Lung (tissue), 12 donors: ENCODE results near the gene CRKL. TPM values are rescaled to one million over a fixed set of nuclear protein-coding genes. Genes with fewer than 3 reads are reported as not detected.

ENCODE experiments used
- ATAC-seq: fragments of 200-7000 bp; cut with Tn5 transposase; one replicate; pipeline ENCODE4 v1.9.1; 2020; ENCODE audit warnings: moderate number of reproducible peaks; ENCODE audit not compliant: insufficient read depth, low FRiP score
- DNase-seq, 3 donors: peaks; one replicate each; pipeline ENCODE4 v3.0.0-alpha.2; 2013 to 2017
- H3K27ac ChIP-seq, 2 donors: one replicate each; pipeline ENCODE4 v1.5.1; 2013; ENCODE audit warnings: mild to moderate bottlenecking in 2 of 2, moderate library complexity in 2 of 2, control low read depth in 1 of 2, inconsistent platforms in 1 of 2, low read depth in 1 of 2, low read length in 1 of 2
- H3K27me3 ChIP-seq, 3 donors: one replicate each; pipeline ENCODE4 v1.5.1; 2013; ENCODE audit warnings: low read length in 2 of 3; ENCODE audit not compliant: control insufficient read depth in 3 of 3, insufficient read depth in 3 of 3
- H3K36me3 ChIP-seq, 4 donors: one replicate each; pipeline ENCODE4 v1.5.1; 2013; ENCODE audit warnings: low read length in 4 of 4, mild to moderate bottlenecking in 1 of 4, moderate library complexity in 1 of 4; ENCODE audit not compliant: control insufficient read depth in 4 of 4, insufficient read depth in 4 of 4
- H3K4me1 ChIP-seq, 5 donors: one replicate each; pipeline ENCODE4 v1.5.1; 2013; ENCODE audit warnings: low read length in 5 of 5, mild to moderate bottlenecking in 2 of 5, moderate library complexity in 1 of 5; ENCODE audit not compliant: control insufficient read depth in 5 of 5, insufficient read depth in 5 of 5
- H3K4me3 ChIP-seq: one replicate; pipeline ENCODE4 v1.5.1; 2013; ENCODE audit warnings: mild to moderate bottlenecking, control low read depth, moderate library complexity
- H3K9ac ChIP-seq, 2 donors: one replicate each; pipeline ENCODE4 v1.5.1; 2013; ENCODE audit warnings: low read length in 2 of 2, control low read depth in 1 of 2; ENCODE audit not compliant: insufficient read depth in 1 of 2
- H3K9me3 ChIP-seq, 4 donors: one replicate each; pipeline ENCODE4 v1.5.1; 2013; ENCODE audit warnings: low read length in 3 of 4, mild to moderate bottlenecking in 1 of 4, moderate library complexity in 1 of 4; ENCODE audit not compliant: control insufficient read depth in 4 of 4, insufficient read depth in 3 of 4
- CTCF ChIP-seq: IDR thresholded peaks from 2 replicates; pipeline ENCODE4 v1.5.1; 2012; ENCODE audit warnings: mild to moderate bottlenecking; ENCODE audit errors: control extremely low read depth, extremely low read depth
- WGBS, 2 donors: extraction: QIAGEN DNeasy Blood & Tissue Kit; methylation state at CpG; one replicate each; pipeline ENCODE4 v1.1.7; 2013; 5-methylcytosine and 5-hydroxymethylcytosine counted together
- polyA plus RNA-seq, 2 donors: library from polyadenylated mRNA; stranded (reverse); fragments of 200-250 nt; gene quantifications; one replicate each; pipeline ENCODE4 v1.2.1, GENCODE V29; 2013
- total RNA-seq, 2 donors: library from RNA; depleted of rRNA in 1 of 2; stranded (reverse); fragments of >200 nt in 1 of 2; gene quantifications; one replicate each; pipeline ENCODE4 v1.2.1, GENCODE V29; 2014 to 2021
- donor health status: control.
- donor health status: control.
- donor health status: Bipolar disorder and iron deficiency.
- donor health status: healthy.
- donor health status: DM: yes; HTN: yes; CAD: no.

CRKL gene
- total and polyA plus RNA-seq, 4 donors = 18.3 to 58.6 (median 39.1) TPM

GRCh38 chr22:20986365-20986764 lies 69.2 kb downstream of the CRKL start:
- H3K27me3 ChIP-seq = no peaks in the 10 kb centered on the region
- H3K36me3 ChIP-seq = peaks cover 0 to 29% (median 5%) of the 10 kb centered on the region in 4 donors
- H3K4me1 ChIP-seq = peaks cover 0 to 14% (median 5%) of the 10 kb centered on the region in 5 donors
- no peak for TF ChIP-seq CTCF
- H3K9ac ChIP-seq = no peak overlapping the region
- no peak for ATAC-seq
- no peak overlapping the region for H3K4me3 ChIP-seq
- WGBS, 2 donors = 91 to 96% methylated on average over 1 of the region's 1 CpG
- H3K9me3 ChIP-seq = no peaks in the 10 kb centered on the region
- H3K27ac ChIP-seq = no peak overlapping the region
- DNase-seq = no peak

GRCh38 chr22:20987375-20987774 lies 70.2 kb downstream of the CRKL start:
- H3K9ac ChIP-seq = no peak overlapping the region
- peaks cover 0 to 11% (median 4%) of the 10 kb centered on the region in 5 donors for H3K4me1 ChIP-seq
- ATAC-seq (no peak), DNase-seq (no peak)
- H3K9me3 ChIP-seq = no peaks in the 10 kb centered on the region
- 94 to 97% methylated on average over 14 of the region's 14 CpGs for WGBS, 2 donors
- no peak for TF ChIP-seq CTCF
- H3K4me3 ChIP-seq = no peak overlapping the region
- H3K27me3 ChIP-seq = no peaks in the 10 kb centered on the region
- no peak overlapping the region for H3K27ac ChIP-seq
- peaks cover 3 to 39% (median 8%) of the 10 kb centered on the region in 4 donors for H3K36me3 ChIP-seq

- H3K27ac ChIP-seq = no peak overlapping the region
- ATAC-seq (no peak), DNase-seq (no peak)
- 92 to 96% methylated on average over 16 of the region's 16 CpGs for WGBS, 2 donors
- H3K9me3 ChIP-seq = no peaks in the 10 kb centered on the region
- H3K4me1 ChIP-seq = no peaks in the 10 kb centered on the region
- H3K27me3 ChIP-seq = no peaks in the 10 kb centered on the region
- peaks cover 8 to 50% (median 11%) of the 10 kb centered on the region in 4 donors for H3K36me3 ChIP-seq
- no peak overlapping the region for H3K4me3 ChIP-seq
- no peak for TF ChIP-seq CTCF
- H3K9ac ChIP-seq = no peak overlapping the region
Observed at GRCh38 chr22:20988573-20989322, 71.5 kb downstream of the CRKL start.
